Dermis blood vessel endothelial cell (primary cell): ENCODE results near the gene SERP2. TPM values are rescaled to one million over a fixed set of nuclear protein-coding genes. Genes with fewer than 3 reads are reported as not detected.
"Not testable (repeated sequence)": the region's sequence is repeated elsewhere in the genome, so short reads cannot be mapped to it uniquely, and the experiment has no call there.

Experiments used
- DNase-seq: peaks from one replicate; pipeline ENCODE4 v3.0.0; 2010
- total RNA-seq: library from RNA; depleted of rRNA; stranded (reverse); fragments of >200 nt; gene quantifications from 2 replicates; pipeline ENCODE4 v1.2.3, GENCODE V29; 2014

The SERP2 gene
- 1.4 and 1.5 TPM in 2 replicates for total RNA-seq

DNA sequence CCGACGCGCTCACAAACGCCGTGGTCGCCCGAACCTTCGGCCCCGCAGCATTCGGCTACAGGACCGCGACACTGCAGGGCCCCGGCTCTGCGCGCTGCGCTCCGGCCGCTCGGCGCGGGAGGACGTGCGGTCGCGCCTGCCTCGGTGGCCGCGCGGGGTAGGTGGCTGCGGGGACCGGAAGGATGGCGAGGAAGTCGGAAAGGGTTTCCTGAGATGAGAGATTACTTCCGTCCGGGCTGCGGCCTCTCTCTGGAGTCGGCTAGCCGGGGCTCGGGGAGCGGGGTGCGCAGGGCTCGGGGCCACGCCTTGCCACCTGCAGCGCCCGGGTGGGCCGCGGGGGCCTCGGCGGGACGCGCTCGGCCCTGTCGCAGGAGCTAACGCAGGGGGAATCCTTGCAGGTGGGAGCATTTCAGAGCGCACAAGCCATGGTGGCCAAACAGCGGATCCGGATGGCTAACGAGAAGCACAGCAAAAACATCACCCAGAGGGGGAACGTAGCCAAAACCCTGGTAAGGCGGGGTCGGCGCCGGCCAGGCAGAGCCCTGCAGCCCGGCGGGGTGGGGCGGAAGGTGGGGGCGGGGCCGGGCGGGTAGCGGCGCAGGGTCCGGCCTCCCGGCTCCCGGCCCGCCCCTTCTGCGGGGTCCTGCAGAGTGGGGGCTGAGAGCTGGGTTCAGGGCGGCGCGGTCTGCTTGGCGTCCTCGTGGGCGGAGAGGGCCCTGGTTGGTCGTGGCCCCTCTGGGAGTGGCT lies at the start of gene SERP2:
Gene SERP2 (plus strand): TSS at position 224 of the 747 bp plus-strand sequence. CDS start 202 bp downstream, at position 426.
- DNase-seq = peak; percentile 10

DNA sequence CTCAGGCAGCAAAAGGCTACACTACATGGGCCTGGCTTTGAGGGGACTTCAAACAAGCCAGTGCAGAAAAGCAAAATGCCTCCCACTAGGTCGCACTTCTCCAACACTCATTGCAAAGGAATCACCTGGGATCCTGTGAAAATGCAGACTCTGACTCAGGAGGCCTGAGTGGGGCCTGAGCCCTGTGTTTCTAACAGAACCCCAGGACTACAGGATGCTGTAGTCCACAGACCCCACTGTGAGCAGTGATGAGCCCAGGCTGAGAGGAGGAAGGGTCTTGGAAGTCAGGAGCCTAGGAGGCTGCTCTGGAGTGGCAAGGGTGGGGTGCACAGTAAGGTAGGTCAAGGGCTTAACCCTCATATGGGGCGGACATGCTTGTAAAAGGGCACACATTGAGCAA lies 46.7 kb upstream of the SERP2 start:
- no peak for DNase-seq

DNA sequence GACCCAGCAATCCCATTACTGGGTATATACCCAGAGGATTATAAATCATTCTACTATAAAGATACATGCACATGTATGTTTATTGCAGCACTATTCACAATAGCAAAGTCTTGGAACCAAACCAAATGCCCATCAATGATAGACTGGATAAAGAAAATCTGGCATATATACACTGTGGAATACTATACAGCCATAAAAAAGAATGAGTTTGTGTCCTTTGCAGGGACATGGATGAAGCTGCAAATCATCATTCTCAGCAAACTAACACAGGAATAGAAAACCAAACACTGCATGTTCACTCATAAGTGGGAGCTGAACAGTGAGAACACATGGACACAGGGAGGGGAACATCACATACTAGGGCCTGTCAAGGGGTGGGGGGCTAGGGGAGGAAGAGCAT lies 44.6 kb upstream of the SERP2 start:
- not testable (repeated sequence) for DNase-seq

DNA sequence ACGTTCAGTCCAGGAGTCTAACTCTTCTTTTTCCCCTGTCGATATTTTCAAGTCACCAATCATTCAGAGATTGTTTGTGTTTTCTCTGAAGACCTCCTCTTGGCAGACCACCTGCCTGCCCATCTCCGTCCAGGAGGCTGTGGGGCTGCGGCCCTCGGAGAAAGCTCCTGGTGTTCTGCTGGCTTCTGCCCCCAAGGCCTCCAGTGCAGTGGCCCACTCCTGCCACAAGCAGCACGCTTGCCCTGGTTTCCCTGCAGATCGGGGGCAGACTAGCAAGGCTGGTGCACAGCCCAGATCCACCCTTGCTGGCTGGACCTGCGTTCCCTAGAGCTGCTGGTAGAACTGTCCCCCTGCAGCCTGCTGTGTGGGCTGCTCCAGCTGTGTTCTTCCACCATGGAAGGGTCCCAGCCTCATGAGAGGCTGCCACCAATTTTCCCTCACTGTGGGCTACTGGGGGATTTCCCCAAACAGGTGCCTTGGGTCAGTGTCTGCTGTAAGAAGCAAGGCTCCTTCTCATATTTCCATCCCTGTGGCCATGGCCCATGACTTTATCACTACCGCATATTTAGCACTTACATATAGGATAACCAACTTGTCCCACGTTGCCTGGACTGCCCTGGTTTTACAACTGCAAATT lies 43.6 kb upstream of the SERP2 start:
- DNase-seq = no peak

DNA sequence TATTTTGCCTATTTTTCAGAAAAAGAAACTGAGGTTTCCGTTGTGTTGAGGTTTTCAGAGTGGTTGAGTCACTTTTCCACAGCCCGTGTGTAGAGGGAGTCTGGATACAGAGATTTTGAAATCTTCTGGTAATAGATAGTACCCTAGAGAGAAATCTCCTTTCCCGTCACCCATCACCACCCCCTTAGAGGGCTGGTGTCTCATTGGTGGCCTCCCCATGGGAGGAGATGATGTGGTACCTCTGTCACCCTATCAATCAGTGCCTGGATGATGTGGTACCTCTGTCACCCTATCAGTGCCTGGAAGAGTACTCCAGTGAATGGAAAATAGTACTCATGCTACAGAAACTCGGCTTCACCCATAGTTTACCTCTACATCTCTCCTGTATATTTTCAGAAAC lies 42.2 kb upstream of the SERP2 start:
- DNase-seq = no peak

DNA sequence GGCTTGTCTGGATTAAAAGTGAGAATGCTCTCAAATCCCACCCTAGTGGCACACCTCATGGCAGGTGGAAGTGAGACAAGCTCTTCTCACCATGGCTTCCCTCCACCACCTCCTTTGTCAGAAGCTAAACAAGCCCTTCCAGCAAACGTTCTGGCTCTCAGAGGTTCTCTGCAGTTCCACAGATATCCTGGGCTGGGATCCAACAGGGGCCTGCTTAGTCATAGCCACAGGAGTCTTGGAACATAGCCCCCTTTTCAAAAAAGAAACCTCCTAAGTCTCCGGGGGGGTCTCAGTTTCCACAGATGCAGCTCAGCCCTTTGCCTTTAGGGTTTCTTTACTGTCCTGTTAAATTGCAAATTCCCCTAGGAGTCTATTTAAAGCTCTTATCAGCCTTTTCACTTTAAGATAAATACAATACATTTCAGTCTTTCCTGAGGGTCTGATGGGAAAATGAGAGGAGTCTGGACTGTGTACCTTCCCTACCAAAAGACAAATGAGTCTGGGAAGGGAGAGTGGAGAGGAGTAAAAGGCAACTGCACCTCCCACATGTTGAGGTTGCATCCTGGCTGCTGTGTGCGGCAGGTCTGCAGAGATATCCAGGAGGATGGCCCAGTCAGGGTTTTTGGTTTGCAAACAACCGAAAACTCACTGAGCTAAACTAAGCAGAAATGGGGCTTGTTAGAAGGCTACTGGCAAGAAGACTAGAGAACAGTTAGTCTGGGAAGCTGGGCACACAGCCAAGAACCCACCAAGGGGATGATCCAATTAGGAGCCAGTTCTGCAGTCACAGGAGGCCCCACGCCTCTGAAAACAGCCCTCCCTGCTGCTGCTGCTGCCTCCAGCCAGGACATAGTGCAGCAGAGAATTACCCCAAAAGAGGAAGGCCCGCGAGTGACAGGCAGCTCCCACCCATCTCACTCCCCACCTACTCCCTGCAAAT lies 41.4 kb upstream of the SERP2 start:
- peak; percentile 61 for DNase-seq

DNA sequence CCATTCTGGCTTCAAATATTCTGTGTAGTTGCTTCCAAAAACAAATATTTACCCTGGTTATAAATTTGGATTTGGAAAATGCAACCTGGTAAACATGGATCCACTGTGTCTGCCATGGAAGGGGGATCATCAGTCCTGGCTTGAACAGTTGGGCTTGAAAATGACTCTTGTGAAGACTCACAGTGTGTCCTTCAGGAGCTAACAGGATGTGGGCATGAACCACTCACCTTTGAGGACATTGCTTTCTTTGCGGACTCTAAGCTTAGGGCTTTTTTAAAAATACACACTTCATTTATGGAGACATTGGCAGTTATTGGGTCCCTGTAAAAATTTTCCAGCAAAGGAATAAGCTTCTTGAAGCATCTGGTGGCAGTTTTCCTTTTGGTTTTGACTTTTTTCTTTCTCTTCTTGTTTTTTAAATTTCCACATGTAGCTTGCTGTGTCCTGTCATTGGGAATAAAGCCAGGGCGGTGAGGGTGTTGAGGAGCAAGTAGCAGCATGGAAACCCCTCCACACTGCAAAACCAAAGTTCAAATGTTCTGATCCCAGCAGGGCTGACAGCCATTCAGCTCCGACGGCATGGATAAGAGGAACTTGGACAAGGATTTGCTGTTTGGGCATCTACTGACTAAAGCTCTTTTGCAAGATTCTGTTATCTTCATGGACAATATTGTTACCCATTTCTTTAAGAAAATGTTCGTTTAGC lies 39.5 kb upstream of the SERP2 start:
- no peak for DNase-seq

DNA sequence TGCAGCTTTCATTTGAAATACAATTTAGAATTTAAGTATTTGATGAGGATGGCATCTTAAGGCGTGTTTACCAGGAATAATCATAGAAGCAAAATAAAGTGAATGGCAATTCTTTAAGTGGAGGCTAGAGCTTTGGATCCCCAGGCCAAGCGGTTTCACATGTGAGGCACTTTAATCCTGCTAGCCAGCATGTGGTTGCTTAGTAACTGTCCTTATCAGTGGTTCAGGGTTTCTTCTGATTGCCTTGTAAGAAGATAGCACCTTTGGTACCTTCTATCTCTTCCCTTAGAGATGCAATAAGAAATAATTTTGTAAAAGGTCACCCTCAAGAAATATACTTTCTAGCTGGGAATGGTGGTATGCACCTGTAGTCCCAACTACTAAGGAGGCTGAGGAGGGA lies 38.9 kb upstream of the SERP2 start:
- DNase-seq = no peak

DNA sequence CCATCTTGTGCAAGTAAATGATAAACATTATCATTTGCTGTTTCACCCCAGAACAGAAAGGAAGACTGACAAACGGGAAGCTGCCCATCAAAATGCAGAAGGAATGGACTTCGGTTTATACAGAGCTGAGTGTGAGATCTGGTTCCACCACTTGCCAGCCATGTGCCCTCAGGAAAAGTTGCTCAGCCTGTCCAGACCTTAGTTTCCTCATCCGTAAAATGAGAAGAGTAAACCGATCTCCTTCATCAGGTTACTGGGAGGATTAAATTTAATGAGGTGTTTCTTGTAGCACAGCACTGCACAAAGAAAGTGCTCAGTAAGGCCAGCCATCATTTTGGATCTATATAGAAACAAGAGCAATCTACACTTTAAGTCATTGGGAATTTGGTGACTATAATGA lies 36.7 kb upstream of the SERP2 start:
- no peak for DNase-seq

DNA sequence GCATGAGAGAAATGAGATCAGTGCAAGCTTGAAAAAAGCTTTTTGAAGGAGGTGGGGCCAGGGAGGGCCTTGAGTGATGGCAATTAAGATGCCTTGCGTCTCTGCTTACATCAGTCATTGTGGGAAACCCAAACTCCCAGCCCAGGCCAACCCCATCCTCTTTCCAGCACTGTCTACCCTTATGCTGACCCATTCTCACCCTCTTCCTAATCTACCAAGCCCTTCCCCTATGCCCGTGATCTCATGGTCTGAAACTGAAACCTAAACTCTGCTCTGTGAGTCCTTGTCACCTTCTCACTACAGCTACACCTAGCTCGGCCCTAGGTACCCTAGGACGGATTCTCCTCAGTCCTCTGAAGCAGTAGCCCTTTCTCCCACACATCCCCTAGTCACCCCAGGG lies 36.0 kb upstream of the SERP2 start:
- no peak for DNase-seq

DNA sequence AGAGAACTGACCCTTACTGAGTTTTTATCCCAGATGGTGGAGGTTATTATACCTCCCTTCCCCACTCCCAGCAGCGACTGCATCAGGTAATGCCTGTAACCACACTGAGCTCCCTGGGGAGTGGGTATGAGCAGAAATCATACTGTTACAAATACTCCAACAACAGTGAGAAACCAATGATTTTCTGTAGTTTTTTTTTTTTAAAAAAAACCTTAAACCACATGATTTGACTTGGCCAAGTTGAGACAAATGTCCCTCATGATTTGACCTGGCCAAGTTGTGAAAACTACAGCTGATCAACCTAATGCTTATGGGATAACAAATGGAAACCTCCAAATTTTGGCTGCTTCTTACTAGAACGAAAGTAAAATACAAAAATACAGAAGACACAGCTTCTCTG lies 33.1 kb upstream of the SERP2 start:
- no peak for DNase-seq

DNA sequence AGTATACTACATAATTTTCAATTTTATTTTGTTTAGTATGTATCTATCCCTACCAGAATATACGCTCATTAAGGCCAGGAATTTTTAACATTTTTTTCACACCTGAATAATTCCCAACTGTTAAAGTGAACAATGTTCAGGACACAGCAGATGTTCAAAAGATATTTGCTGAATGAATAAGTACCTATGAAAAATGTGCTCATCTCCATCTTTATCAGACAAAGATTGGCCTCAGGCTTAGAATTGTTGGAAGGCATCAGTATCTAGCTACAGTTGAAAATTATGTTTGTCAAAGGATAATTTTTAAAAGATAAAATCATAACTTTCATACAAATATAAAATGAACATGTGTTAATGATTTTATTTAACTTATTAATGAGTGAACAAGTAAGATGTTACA lies 30.9 kb upstream of the SERP2 start:
- no peak for DNase-seq

DNA sequence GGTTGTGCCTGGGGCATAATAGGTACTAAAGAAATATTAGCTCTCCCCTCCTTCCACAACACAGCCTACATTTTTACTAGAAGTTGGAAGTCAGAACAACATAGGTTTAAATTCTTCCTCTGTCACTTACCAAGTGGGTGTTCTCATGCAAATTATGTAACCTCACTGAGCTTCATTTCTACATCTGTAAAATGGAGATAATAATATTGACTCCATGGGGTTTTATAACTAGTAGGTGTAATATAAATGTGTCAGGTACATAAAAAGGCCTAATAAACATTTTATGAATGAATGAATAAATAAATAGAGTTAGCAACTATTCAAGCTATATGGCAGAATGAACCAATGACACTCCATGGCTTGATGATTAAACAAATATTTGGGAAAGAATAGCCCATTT lies 27.1 kb upstream of the SERP2 start:
- no peak for DNase-seq

DNA sequence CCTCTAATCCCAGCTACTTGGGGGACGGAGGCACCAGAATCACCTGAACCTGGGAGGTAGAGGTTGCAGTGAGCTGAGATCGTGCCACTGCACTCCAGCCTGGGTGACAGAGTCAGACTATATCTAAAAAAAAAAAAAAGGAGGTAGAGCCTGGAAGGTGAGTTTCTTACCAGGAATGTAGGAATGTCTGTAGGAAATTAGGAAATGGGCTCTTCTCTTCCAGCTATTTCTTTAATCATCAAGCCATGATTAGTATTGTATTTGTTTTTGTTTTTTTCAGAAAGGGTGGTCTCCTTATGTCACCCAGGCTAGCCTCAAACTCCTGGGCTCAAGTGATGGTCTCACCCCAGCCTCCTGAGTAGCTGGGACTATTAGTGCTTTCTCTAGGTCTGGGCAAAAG lies 26.3 kb upstream of the SERP2 start:
- DNase-seq = no peak

DNA sequence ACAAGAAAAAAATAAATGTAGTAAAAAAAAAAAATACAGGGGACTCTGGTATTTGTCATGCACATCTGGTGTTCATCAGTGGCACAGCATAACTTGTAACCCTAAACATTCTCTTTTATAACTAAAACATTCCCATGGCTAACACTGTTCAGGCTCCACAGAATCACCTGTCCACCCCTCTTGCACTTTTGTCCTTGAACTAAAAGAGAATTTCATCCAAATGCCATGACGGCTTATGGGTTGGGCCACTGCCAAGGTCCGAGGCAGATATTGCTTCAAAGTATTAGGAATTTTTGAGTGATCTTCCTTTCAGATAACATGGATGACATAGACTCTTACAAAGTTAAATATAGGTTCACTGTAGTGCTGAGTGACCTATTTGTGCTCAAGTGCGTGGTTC lies 25.7 kb upstream of the SERP2 start:
- DNase-seq = no peak

DNA sequence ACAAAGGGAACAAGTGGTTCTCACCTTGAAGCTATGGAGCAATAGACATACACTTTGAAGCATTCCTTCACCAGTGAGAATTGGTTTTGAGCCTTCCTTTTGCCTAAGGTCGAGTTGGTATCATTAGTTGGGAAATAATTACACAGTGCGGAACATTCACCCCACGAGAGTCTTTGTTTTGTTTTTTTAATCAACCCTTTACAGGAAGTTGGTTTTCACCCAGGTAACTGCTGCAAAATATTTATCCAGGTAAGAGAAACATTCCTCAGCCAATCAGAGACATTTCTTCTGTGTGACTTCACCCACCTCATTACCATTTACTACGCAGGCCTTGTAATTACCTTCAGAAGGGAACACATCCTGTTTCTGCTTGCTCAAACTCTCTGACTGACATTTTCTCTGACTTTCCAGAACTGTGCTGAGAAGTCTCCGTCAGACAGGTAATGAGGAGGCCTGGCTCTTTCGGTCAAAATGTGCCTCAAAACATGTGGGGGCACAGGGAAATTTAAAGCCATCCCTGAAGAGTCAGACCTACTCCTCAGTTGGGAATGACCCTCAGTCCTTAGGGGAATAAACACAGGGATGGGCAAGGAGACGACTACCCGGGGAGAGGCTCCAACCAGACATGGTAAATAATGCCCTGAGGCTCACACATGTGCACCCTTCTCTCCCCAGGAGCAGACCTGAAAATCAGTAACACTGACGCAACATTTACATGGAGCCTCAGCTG lies 22.7 kb upstream of the SERP2 start:
- DNase-seq = no peak

DNA sequence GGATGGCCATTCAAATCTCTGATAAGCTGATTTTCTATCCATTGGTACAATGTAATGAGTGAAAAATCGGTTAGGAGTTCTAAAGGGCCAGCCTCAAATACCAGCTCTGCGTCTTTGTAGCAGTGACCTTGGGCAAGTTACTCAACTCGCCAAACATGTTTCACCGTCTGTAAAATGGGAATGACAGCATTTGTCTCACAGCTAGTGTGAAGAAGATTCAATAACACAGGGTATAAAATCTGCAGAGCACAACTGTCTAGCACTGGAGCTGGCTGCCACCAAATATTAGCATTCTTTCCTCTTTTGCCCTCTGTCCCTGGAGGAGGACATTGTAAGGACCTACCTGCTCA lies 22.1 kb upstream of the SERP2 start:
- DNase-seq = no peak

DNA sequence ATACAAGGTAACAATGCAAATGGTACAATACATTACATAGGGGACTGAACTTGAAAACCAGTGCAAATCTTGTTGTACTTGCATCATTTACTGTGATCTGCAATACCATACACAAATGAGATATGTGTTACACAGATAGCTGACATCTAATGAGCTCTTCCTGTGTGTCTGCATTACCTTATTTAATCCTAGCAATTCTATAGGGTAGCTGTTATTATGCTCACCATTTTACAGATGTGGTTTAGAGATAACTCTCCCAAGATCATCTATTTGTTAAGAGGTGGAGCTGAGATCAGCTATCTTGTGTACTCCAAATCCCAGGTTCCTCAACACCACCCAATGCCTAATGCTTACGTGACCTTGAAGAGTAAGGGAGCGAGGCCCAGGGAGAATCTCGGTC lies 21.4 kb upstream of the SERP2 start:
- no peak for DNase-seq

DNA sequence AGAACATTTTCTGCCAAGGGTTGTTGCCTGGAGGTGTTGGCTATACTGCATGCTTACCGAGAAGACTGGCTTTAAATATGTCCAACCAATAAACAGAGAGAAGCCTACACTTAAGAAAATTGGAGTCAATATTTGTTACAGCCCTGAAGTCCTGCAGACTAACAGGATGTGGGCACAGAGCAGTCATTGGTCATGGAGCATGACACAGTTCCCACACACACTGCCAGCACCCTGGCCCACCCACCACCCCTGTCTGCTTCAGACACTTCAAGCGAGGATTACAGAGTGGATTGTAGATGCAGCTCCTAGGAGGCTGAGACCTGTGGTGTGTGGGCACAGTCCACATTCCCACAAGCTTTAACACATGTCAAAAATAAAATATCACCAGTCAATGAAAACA lies 21.0 kb upstream of the SERP2 start:
- no peak for DNase-seq

DNA sequence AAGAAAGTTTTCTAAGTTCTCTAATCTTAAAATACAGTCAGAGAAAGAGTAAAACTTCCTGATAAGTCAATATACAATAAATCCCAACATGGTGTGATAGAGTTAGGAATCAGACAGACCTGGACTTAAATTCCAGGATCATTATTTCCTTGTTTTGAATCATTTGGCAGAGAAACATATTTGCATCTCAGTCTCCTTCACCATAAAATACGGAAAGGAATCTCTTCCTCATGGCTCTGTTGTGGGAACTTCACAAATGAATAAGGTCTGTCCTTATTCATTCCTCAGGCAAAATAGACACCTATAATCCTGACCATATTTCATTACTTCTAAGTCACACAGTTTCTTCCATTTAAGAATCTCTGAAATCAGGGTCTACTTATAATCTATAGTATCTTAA lies 19.3 kb upstream of the SERP2 start:
- no peak for DNase-seq

DNA sequence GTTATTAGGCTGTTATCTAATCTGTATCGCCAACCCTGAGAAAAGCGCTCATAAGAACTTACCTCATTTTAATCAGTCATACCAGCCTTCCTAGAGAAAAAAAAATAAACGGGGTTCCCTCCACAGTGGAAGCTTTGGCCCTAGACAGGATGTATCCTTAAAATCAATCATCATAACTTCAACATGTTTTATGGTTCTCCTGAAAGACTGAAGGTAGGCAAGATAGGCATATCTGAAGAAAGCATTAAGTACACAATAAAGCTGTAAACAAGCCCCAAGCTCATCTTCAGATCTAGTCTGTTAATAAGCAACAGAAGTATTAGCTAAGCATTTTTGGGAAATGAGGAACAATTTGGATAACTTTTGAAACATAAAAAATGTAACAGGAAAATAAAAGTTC lies 18.7 kb upstream of the SERP2 start:
- DNase-seq = no peak

DNA sequence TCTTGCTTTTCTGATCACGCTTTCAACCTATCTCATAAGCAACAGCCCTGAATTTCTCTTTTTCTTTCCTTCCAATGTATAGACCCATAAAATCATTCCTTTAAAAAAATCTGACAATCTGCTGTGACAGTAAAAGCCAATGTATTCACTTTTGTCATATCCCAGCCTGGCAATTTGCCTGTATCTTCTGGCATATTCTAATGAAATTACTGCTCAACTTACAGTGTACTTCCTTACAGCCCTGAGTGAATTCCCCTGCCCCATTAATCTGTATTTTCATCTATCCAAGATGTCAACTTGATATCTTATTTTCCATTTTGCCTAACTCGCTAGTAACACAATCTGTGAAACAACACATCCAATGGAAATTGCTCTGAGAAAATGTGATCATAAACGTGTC lies 18.0 kb upstream of the SERP2 start:
- no peak for DNase-seq
